Fibroblast of skin of left quadriceps (primary cell): ENCODE results near the gene C6orf15.
A peak's percentile ranks its signal among the peaks of the same experiment; 100 is the strongest.

Experiments used
- DNase-seq, 2 experiments: peaks; one replicate each; pipeline ENCODE4 v3.0.0-alpha.2; 2013; ENCODE audit warnings: low read depth in 2 of 2

C6orf15 gene

GRCh38 chr6:31107052-31107451 is 5.3 kb downstream of the C6orf15 start:
- DNase-seq, result no peak

- no peak for DNase-seq
These were observed 9.2 kb downstream of the C6orf15 start for GRCh38 chr6:31103136-31103535.

DNA sequence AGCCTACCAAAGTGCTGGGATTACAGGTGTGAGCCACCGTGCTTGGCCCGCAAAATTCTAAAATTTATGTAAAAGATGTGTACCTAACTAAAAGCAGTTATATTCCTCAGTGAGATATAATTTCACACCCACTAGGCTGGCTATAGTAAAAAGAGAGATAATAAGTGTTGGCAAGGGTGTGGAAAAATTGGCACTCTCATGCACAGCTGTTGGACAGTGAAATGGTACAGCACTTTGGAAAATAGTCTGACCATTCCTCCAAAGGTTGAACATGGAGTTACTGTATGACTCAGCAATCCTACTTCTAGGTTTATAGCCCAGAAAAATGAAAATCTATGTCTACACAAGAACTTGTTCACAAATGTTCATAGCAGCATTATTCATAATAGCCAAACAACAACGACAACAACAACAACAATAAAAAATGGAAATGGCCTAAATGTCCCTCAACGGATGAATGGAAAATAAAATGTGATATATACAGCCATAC is 13.9 kb downstream of the C6orf15 start:
- DNase-seq, result no peak

DNA sequence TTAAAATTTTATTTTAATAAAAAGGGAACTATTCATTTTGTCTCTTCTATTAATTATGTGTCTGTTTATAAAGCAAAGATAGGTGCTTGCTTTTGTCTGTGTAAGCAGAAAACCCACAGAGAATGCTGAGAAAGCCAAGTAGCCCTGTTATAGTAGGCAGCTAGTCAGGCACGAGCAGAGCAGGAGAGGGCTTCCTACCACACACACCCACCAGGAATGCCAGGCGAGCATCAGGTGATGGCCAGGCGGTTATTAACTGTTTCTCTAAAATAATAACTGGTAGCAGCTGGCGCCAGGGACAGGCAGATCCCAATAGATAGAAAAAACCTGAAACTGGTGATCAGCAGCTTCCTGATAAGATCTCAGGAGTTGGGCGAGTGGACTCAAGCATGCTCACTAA is 15.7 kb downstream of the C6orf15 start:
- no peak for DNase-seq

GRCh38 chr6:31096215-31096614 is 16.2 kb downstream of the C6orf15 start:
- DNase-seq, result no peak

DNA sequence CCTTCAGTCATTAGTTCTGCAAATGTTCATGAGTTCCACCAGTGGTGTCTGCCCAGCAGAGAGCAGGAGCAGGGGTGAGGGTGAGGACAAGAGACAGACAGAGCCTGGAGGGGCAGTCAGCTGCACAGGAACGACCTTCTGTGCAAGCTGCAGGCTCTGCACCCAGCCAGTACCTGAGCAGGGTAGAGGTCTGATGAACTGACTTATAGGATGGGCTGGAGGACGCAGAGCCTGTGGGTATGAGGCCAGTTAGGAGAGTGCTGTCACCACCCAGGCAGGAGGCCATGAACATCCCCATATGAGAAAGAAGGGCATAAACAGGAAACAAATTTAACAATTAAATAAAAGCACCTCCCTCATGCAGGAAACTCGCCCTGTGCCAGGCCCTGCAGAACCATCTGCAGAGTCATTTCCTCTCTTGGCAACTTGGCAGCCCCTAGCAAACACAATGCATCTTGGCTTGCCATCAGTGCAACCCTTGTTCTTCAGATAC is 17.9 kb downstream of the C6orf15 start:
- no peak for DNase-seq

DNA sequence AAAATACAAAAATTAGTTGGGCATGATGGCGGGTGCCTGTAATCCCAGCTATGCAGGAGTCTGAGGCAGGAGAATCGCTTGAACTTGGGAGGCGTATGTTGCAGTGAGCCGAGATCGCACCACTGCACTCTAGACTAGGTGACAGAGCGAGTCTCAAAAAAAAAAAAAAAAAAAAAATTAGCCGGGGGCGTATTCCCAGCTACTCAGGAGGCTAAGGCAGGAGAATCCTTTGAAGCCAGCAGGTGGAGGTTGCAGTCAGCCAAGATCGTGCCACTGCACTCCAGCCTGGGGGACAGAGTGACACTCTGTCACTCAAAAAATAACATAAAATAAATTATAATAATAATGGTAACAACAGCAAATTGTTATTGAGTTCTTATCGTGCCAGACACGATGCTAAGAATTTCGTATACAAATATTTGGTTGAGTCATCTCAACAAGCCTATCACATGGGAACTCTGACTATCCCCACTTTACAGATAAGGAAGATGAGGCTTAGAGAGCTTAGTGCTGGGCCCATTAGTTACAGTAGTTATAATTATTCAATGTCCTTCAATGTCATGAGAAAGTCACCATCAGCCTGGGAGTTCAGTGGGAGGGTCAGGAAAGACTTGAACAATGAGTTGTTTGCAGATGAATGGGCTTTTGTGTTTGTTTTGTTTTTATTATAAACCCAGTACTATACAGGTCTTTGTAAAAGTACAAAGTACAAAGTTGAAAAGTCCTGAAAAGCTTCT is 19.4 kb downstream of the C6orf15 start:
- DNase-seq, result no peak

GRCh38 chr6:31092238-31092637 is 20.1 kb downstream of the C6orf15 start:
- DNase-seq, result no peak

- DNase-seq, result no peak
These were observed 20.7 kb downstream of the C6orf15 start for GRCh38 chr6:31091680-31092079.

- DNase-seq, result no peak
These were observed 21.4 kb downstream of the C6orf15 start for GRCh38 chr6:31090973-31091364.

GRCh38 chr6:31090275-31090972 is 22.0 kb downstream of the C6orf15 start:
- DNase-seq, result no peak

DNA sequence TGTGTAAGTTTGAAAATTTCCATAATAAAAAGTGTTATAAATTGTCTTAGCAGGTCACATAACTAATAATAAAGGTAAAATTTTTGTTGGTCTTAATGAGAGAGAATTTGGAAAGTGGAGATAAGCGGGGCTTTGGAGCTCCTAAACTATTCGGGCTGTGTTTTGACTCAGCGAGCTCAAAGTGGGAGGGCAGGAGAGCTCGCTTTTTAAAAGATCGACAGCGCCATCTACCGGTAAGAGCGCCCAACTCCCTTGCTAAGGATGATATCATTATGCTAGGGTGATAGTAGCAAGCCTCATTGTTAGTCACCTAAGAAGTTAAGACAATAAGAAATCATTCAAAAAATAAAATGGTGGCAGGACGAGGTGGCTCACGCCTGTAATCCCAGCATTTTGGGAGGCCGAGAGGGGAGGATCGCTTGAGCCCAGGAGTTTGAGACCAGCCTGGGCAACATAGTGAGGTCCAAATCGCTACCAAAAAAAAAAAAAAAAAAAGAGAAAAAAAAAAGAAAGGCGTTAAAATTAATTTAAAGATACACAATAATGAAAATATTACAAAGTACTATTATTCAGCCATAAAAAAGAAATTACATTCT is 24.8 kb downstream of the C6orf15 start:
- DNase-seq, result peak; percentile 72 to 75

DNA sequence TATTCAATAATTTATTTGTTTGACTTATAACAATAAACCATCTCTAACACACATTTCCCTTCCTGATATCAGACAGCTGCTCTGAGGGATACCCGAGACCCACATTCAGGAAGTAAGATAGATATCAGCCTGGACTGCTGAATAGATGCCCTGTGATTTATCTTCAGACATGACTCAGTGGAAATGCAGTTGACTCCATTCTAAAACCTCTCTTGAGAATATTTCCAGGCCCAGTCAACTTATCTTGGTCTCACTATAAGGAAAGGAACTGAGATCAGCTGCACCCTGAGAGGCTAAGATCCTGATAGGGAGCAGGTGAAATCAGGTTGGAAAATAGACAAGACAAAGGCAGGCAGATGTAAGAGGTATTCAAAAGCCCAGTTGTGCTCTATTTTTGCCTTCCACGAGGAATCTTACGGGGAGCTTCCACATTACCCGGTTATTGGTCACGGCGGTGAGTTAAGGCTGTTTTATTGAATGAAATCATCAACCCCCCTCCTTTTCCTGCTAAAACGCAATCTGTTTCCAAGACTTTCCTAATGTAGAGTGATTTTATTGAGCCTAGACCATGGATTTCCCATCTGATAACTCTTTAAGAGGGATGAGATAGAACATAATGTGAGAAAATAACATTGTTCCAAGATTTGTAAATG is 25.5 kb downstream of the C6orf15 start:
- no peak for DNase-seq

- DNase-seq, result peak; percentile 69 to 71
These were observed 28.5 kb downstream of the C6orf15 start for GRCh38 chr6:31083742-31084354.

DNA sequence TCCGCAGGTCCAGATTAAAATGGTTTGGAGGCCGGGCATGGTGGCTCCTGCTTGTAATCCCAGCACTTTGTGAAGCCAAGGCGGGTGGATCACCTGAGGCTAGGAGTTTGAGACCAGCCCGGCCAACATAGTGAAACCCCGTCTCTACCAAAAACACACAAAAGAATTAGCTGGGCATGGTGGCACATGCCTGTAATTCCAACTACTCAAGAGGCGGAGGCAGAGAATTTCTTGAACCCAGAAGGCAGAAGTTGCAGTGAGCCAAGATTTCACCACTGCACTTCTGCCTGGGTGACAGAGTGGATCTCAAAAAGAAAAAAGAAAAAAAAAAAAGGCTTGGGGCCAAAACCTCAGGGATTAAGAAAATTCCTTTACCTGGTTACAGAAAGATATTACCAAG is 30.5 kb downstream of the C6orf15 start:
- DNase-seq, result no peak

- DNase-seq, result no peak
These were observed 32.6 kb downstream of the C6orf15 start for GRCh38 chr6:31079656-31080261.

DNA sequence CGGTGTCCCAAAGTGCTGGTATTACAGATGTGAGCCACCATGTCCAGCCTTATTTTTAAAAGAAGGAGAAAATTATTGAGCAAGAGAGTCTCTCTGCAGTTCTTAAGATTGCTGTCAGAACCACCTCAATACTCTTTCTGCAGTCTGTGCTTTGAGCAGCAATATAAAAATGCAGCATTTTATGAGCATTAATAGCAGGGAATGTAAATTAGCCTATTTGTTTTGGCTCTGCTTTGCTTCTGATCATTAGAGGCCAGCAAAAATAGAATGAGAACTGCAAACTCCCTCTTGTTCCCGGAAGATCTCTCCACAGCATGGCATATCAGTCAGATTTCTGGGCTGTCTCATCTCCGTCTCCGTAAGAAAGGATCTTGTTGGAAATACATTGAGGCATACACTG is 35.8 kb downstream of the C6orf15 start:
- no peak for DNase-seq

DNA sequence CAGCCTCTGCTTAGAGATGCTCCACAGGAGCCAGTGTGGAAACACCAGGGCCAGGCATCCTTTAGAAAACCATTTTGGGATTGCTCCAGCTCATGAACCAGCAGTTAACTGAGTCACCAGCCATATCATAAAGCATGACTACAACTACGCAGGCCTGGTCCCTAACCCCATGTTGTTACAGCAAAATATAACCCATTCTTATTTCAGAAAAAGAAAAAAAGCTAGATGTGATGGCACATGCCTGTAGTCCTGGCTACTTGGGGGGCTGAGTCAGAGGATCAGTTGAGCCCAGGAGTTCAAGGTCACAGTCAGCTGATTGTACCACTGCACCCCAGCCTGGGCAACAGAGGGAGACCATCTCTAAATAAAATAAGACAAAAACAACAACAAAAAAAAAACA is 36.8 kb downstream of the C6orf15 start:
- DNase-seq, result no peak

DNA sequence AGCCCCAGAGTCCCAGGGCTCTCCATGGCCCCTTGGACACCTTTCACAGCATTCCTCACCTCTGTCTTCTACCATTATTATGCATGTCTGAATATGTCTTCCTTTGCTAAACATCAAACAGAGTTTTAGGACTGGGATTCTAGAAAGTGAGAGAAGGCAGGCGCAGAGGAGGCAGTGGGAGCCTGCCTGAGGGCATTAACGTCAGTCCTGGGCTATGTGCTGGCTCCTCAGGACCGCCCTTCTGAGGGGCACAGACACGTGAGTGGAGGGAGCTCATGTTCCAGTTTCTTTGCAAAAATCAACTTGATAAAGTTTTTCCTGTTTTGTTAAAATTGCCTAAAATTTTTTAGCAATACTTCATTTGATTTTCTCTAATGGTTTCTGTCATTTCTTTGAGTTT is 38.0 kb downstream of the C6orf15 start:
- no peak for DNase-seq

DNA sequence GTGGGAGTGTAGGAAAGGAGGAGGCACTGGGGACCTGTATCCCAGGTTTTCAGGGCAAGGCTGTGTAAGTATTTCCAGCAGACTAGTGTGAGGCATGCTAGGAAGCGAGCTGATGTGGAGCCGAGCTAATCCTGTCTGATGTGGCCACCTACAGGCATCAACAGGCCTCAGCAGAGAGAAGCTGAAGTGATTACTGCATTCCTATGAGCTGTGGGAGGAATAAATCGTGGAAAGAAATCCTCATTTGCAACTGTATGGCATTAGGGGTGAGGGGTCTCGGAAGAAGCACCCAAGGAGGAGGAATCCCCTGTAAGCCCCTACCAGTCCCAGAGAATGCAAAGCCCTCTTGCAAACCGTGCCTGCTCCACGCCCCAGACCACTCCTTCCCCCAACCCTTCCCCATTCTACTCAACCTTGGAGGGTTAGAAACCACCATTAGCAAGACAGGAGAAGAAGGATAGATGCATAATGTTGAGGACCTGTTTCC is 41.6 kb downstream of the C6orf15 start:
- DNase-seq, result peak in 1 of 2 experiments; percentile 47

DNA sequence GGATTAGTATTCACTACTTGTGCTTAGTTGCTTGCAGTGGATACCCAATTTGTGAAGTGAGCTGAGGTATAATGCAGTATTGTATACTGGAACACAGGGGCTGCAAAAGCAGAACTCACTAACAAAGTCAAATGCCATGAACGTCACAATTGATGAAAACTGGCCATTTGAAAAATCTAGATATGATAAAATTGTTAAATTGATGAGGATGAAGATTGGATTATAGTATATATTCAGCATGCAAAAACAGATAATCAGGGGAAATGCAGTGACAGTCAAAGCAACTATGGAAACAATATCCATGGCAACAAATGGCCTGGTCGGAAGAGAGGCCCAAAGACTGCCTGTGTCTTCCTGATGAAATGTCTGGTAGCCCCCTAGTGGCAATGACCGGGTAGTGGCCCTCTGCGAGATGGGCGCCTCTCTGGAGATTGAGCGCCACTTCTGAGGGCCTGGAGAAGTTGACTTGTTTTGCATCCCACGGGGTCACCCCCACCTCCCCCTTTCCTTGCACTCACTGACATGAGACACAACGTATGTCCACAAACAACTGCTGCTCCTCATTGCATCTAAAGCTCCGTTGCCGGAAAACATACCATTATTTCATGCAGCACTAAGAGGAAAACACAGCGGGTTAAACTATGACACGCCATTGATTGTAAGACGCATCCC is 43.6 kb downstream of the C6orf15 start:
- peak in 1 of 2 experiments; percentile 42 for DNase-seq
